CD4-positive, alpha-beta T cell treated with Interleukin-6 at 100 ng/mL for 8 hours (primary cell): ENCODE measurements around the gene MIF.
"Not testable (repeated sequence)": the region's sequence is repeated elsewhere in the genome, so short reads cannot be mapped to it uniquely, and the experiment has no call there.

Experiments used
- DNase-seq: peaks from one replicate; pipeline ENCODE4 v3.0.0-alpha.2; 2020; ENCODE audit warnings: mixed read lengths, low spot score

Gene MIF

DNA sequence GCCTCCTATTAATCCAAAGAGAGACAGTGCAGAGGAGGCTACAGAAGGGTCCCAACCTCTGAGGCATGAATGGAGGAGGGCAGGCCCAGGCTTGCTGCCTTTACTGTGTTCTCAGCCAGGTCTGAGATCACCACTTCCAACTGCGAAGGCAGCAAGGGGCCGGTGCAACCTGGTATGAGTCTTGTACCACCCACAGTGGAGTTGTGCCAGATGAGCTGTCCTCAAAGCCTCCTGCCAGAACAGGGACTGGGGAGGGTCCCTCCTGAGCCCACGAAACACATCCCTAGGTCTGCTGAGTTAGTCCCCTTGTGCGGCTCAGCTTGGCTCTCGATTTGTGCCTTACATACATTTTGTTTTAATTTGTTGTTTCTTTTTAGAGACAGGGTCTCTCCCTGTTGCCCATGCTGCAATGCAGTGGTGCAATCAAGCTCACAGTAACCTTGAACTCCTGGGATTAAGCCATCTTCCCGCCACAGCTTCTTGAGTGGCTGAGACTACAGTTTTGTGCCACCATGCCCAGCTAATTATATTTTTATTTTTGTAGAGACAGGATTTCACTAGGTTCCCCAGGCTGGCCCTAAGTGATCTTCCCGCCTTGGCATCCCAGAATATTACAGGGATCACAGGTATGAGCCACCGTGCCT lies 9.3 kb downstream of the MIF start:
- no peak for DNase-seq

DNA sequence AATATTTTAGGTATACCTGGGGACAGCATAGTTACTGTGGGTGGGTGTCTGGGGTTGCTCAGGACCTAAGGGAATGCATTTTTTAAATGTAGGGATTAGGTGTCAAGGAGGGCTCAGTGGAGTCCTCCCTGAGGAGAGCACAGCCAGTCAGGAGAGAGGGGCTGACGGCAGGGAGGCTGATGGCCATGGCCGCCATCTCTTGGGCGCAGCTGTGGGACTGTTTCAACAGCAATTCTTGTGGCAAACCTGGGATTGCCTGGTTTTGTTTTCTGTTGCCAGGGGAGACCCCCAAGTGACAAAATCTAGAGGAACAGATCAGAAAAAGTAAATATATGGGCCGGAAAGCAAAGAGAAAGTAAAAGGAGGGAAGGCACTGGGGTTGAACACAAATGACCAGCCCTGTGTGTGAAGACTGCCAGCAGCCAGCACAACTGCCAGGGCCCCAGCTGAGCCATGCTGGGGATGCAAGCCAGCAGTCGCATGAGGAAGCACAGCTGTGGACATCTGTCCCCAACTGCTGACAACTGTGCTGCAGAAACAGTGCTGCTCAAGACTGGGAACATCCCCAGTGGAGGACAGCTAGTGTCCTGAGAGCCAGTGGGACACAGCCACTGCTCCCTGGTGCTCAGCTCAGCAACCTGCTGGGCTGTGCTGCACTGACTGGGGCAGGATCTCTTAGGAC lies 10.5 kb downstream of the MIF start:
- no peak for DNase-seq

DNA sequence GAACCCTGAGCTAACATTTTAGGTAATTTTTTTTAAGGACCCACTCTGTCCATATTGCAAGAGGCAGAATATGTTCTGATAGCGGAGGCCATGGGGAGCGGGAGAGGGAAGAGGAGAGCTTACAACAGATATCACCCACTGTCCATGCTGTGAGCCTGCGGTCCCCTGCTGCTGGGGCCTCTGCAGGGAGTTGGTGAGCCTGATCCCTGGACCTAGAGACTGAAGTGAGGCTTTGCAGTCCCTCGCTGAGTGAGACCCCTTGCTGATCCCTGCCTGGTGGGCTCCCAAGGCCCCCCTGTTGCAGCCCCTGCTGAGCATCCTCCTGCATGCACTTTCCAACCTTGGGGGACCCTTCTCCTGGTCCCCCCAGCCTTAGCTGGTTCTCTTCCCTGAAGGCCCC lies 12.5 kb downstream of the MIF start:
- no peak for DNase-seq

DNA sequence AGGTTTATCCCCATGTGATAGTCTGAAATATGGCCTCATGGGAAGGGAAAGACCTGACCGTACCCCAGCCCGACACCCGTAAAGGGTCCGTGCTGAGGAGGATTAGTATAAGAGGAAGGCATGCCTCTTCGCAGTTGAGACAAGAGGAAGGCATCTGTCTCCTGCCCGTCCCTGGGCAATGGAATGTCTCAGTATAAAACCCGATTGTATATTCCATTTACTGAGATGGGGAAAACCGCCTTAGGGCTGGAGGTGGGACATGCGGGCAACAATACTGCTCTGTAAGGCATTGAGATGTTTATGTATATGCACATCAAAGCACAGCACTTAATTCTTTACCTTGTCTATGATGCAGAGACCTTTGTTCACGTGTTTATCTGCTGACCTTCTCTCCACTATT lies 13.2 kb downstream of the MIF start:
- not testable (repeated sequence) for DNase-seq

DNA sequence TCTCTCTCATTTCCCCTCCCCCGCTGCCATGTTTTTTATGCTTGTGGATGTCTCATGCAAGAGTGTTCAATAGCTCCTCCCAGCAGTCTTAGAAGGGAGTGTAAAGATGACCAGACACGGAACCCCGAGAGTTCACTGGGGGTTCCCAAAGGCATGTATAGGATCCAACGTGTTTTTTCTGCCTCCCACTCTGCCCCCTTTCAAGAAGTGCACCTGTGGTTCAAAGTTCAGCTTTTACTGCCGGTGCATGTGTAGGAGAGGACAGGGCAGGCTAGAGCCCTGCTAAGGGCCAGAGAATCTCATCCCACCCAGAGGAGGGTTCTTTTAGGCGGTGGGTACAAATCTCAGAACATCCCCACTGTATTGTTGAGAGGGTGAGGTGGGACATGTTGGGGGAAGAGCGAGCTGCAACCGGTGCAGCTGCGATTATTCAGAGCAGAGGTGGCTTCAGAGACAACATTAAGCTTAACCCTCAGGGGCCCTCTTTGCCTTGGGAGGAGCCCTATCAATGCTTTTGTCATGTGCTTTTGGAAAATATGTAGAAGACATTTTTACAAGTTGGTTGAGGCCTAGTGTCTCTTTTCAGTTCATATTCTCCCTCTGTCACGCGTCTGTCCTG lies 14.5 kb downstream of the MIF start:
- no peak for DNase-seq

DNA sequence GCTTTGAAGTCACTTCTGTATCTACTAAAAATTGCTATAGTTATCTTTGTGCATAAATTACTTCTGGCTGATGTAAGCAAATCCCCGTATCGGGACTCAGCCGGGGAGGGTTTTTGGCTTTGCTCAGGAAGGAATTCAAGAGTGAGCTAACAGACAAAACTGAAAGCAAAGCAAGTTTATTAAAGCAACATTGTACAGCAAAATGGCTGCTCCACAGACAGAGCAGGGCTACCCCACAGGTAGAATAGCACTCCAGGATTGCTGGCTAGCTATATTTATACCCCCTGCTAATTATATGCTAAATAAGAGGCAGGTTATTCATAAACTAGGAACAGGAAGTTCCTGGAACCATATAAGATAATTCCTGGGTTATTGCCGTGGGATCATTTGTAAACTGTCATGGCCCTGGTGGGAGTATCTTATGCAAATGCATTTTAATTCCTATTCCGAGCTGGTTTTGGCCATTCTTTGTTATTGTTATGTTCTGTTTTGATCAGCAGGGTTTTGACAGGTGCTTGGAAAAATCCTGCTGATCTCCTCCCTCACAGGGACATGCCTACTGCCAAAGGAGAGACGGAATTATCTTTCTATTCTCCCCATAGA lies 15.2 kb downstream of the MIF start:
- no peak for DNase-seq

DNA sequence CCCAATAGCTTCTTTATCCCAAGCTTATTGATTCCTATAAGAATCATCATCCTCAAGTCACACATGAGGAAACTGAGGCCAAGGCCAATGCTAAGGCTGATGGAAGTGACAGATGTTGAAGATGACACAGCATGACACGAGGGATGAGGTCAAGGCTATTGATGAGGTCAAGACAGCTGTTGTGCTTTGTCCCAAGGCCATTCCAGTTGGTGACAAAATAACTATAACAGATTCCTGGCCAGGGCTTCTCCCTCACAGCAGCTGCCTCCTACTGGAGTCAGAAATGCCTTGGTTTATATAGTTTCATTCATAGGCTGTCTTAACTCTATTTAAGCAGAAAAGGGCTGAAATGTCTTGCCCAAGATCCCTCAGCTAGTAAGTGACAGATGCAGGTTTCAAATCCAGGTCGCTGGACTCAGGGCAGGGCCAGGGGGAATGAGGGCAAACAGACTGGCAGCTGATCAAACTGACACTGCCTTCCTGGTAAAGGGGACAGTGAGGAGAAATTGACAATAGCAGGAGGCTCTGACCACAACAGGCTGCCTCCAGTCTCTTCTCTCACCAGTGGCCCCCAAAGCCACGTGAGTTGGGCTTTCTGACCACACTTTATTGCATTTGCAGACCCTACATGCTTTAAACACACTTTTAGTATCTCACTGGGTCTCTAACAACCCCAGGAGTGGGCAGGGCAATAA lies 16.5 kb downstream of the MIF start:
- DNase-seq, result no peak

DNA sequence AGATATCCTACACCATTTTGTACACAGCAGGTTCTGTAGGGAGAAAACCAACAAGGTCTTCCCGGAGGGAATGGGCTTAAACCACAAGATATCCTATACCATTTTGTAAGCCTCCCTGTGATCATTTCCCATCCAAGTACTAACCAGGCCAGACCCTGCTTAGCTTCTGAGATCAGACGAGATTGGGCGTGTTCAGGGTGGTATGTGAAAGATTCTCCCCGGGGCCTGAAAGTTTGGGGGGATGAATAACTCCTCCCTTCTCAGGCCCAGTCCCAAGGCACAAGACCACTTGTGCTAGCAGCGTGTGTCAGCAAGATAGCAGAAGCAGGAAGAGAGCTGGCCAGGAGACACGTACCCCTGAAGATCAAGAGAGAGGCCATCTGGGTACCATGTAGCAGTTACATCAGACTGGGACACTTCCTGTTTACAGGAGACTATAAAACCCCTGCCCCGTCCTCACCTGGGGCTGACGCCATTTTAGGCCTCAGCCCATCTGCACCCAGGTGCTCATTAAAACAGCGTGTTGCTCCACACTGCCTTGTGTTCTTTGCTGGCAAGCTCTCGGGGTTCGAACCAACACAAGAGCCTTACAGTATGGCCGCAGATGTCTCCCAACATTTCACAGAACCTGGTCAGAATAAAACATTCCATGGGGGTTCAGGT lies 17.3 kb downstream of the MIF start:
- no peak for DNase-seq

DNA sequence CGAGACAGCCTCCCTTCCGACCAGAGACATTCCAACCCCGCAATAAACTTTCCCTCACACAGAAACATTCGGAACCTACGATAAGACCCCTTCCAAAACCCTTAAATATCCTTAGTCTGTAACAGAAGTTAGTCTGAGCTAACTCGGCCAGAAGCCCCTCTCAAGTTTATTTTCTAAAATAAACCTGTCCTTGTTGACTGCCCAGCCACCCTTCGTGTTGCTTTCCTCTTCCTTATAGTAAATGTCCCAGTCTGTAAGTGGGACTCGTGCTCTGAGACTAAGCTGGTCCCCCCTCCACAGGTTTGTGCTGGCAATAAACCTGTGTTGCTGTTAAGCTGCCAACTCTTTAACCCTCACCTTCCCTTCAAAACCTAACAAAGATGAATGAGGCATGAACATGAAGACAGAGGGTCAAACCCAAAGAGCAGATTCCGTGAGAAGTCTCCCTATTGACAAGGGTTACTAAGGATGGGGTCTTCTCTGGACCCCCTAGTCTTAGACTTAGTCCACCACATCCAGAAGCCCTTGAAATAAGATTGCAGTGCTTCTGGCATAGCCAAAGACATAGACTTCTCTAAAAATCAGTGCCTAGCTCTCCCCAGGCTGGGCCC lies 18.2 kb downstream of the MIF start:
- no peak for DNase-seq

DNA sequence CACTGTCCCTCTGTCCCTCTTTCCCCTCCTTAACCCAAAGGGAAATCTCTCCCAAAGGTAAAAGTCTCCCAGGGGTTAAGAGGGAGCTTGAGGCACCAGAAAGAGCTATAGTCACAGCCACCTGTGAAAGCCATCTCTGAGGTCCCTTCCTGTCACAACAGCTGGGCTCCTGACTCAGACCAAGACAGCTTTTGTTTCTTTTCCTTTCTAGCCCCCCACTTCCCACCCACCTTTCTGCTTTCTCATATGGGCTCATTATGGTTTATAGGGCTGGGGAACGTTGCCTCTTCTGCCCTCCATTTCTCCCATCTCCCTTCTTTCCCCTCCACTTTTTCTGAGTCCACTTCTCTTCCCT lies 19.1 kb downstream of the MIF start:
- DNase-seq, result no peak

DNA sequence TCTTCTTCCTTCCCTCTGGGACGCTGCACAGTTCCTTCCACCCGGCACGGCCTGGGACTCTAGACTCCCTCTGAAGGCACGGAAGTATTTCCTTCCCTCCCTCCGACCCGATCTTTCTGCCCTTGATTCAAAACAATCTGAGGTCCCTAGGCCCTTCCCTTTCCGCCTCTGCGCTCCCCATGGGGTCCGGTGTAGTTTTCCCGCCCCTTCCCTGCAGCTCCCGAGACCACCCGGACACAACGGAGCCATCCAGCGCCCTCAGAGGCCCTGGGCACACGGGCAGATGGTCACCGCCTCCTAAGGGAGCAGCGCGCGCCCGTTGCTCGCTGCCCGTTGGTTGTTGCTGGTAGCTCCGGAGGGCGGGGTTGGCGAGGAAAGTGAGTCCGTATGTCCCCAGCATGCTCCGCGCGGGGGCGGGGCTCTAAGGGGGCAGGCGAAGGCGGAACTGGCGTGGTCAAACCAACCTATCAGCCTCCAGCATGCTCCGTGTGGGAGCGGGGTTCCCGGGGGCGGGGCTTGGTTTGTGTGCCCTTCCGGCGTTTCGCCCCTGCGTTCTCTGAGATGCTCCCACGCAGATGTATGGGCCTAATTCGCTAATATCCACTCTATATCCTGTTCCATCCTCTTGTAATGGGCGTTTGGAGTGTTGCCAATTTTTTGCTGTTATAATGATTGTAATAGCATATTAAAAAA lies 19.6 kb downstream of the MIF start:
- DNase-seq, result peak; percentile 99

DNA sequence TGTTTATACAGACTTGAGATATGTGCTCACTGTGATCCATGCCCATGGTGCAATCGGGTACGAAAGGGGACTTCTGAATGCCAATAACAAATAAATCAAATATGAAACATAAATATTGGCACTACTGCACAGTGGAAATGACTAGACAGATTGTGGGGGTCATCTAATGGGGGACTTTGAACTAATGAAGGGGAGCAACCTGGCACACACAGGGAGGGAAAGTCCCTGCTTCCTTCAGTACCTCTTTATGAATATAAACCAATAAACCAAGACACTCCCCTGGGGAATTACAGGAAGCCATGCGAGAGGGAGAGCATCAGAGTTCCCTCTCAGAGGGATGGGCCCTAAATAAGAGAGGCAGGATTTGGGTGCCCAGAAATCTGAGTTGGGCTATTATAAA lies 21.1 kb downstream of the MIF start:
- DNase-seq, result no peak

DNA sequence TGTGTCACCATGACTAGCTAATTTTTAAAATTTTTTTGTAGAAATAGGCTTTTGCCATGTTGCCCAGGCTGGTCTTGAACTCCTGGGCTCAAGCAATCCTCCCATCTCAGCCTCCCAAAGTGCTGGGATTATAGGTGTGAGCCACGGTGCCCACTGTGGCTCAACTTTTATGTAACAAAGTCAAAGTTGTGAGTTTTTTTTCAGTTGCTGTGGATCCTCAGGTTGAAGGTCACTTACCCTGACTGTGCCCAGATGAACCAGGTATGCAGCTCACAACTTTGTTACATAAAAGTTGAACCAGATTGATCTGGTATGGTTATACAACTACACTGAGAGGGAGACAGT lies 26.1 kb downstream of the MIF start:
- DNase-seq, result not testable (repeated sequence)

DNA sequence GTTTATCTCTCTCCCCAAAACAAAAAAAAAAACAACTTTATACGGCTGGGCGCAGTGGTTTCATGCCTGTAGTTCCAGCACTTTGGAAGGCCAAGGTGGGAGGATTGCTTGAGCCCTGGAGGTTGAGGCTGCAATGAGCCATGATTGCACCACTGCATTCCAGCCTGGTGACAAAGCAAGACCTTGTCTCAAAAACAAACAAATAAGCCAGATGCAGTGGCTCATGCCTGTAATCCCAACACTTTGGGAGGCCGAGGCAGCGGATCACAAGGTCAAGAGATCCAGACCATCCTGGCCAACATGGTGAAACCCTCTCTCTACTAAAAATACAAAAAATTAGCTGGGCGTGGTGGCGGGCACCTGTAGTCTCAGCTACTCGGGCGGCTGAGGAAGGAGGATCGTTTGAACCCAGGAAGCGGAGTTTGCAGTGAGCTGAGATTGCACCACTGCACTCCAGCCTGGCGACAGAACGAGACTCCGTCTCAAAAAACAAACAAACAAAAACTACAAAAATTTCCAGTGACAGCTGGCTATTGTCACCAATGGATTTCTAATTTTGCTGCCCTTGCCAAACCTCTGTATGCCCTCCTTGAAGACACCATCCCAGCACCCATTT lies 27.5 kb downstream of the MIF start:
- not testable (repeated sequence) for DNase-seq

DNA sequence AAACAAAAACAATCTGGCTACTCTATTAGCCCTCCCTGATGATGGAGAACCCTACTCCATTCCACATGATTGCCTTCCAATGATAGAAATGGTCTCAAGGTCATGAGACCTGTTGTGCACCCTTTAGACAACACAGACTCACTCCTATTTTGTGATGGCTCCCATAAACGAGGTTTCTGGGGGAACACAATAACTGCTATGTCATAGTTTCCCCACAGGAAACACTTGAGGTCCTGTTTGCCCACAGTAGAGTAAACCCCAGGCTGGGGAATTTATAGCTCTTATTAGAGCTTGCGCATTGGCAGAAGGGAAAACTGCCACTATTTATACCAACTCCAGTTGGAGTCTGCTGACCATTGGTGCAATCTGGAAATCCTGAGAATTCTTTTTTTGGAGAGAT lies 28.7 kb downstream of the MIF start:
- DNase-seq, result no peak

DNA sequence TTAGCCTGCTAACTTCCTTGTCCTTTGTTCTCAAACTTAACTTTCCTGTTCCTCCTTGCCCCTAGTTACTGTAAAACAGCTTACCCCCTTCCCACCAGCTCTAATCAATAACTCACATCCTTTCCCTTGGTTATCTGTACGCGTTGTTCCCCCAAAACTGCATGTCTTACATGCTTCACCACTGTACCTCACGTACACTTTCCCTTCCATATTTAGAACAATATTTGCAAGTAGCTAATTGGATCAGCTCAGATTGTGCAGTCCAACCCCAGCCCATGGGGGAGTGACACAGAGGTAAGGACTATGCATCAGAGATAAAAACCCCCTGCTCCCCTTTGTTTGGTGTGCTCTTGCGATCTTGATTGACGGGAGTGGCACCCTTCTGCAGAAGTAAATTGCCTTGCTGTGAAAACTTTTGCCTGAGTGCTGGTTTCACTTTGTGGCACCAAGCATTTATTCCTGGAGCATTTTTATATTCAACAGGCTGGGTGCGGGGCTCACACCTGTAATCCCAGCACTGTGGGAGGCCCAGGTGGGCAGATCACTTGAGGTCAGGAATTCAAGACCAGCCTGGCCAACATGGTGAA lies 30.9 kb downstream of the MIF start:
- no peak for DNase-seq

DNA sequence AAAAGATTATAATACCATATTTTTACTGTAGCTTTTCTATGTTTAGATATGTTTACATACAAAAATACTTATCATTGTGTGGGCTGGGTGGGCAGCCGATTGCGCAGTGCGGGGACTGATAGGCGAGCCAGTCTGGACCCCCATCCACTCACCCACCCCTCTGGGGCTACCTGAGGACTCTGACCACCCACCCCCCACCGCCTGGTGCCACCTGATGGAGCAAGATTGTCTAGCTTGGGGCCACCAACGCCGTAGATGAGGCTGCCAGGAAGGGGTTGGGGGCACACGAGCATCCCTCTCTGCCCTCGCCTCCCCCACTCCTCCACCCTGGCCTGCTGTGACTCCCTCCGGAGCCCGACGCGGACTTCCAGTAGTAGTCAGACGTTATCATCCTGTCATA lies 32.4 kb downstream of the MIF start:
- DNase-seq, result no peak

DNA sequence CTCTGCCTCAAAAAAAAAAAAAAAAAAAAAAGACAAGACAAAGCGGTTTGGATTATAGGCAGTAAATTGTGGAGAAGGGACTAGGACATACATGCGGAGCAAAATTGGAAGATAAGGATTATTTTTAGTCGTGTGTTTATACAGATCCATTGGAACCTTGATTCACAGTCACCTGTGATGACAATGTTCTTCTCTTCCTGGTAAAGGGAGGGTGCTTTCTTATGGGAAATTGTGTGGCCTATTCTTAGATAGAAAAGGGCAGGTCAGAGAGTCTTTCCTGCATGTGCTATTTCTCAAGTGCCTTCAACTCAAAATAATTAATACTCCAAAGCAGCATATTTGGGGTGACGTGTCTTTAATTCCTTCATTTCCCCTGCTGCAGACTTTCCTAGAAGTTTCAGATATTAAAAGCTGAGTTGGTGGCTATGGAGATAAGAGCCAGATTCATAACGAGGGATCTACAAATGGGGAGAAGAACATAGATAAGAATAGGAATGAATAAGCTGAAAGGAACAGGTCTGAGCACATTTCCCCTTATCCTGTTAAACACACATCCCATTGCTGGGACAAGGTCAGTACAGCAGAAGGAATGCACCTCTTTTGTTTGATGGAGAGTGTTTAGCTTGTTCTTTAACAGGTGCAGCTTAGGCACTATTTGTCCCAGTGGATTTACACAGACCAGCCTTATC lies 44.3 kb downstream of the MIF start:
- no peak for DNase-seq

DNA sequence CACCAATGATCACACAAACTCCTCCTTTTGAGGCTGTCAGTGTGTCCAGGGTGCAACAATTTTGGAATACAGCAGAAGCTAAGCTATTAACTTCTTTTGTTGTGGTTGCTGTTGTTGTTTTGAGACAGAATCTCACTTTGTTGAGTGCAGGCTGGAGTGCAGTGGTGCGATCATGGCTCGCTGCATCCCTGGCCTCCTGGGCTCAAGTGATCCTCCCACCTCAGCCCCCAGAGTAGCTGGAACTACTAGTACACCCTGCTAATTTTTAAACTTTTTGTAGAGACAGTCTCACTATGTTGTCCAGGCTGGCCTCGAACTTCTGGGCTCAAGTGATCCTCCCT lies 44.8 kb downstream of the MIF start:
- DNase-seq, result no peak

DNA sequence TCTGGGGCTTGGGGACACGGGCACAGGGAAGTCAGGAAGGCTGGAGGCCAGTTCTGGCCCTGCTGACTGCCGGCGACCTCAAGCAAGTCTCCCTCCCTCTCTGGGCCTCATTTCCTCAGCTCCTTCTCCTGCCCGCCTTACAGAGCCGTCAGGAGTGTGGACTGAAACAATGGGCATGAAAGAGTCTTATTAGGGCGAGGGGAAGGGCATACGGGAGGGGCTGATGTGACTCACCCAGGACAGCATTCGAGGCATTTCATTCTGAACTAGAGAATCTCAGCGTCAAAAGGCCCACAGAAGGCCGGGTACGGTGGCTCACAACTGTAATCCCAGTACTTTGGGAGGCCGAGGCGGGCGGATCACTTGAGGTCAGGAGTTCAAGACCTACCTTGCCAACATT lies 46.0 kb downstream of the MIF start:
- DNase-seq, result not testable (repeated sequence)
